Measurements from ENCODE around the gene DGAT2. TPM values are rescaled to one million over a fixed set of nuclear protein-coding genes. Genes with fewer than 3 reads are reported as not detected.

Gene DGAT2
- polyA plus RNA-seq, 1 donor (not counting 4 experiments of a cell fraction or from before 2014, with no cell fraction given) = 1.8 TPM

DNA sequence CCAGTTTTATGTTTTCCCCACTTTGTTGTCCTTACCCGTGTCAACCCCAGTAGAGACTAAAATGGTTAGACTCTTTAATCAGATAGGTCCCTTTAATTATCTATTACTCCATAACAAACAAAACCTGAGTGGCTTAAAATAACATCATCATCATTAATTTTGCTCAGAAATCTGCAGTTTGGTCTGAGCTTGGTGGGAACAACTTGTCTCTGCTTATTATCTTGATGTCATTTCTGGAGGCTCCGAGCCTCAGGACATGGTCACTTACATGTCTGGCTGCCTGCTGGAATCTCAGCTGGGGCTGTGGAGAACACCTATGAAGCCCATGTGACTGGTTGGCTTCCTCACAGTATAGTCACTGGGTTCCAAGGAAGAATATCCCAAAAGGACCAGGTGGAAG, 73.2 kb downstream of the DGAT2 start:
- no peaks in the 10 kb centered on the region for H3K27me3 ChIP-seq (ENCODE audit: control insufficient read depth, extremely low read depth, insufficient read depth, low read length)
- no peak overlapping the region for H3K4me2 ChIP-seq (ENCODE audit: control insufficient read depth, extremely low read depth, insufficient read depth, low read depth, low read length)
- no peak for TF ChIP-seq EZH2 (IDR thresholded peaks at IDR 0.05; ENCODE audit: low read length)
- TF ChIP-seq, protein P1, sequence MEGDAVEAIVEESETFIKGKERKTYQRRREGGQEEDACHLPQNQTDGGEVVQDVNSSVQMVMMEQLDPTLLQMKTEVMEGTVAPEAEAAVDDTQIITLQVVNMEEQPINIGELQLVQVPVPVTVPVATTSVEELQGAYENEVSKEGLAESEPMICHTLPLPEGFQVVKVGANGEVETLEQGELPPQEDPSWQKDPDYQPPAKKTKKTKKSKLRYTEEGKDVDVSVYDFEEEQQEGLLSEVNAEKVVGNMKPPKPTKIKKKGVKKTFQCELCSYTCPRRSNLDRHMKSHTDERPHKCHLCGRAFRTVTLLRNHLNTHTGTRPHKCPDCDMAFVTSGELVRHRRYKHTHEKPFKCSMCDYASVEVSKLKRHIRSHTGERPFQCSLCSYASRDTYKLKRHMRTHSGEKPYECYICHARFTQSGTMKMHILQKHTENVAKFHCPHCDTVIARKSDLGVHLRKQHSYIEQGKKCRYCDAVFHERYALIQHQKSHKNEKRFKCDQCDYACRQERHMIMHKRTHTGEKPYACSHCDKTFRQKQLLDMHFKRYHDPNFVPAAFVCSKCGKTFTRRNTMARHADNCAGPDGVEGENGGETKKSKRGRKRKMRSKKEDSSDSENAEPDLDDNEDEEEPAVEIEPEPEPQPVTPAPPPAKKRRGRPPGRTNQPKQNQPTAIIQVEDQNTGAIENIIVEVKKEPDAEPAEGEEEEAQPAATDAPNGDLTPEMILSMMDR (optimal IDR thresholded peaks at IDR 0.05 in 1 of 3, IDR thresholded peaks at IDR 0.05 in 1 of 3, conservative IDR thresholded peaks at IDR 0.05 in 1 of 3; ENCODE audit: extremely low read depth in 1 of 3, insufficient read depth in 2 of 3, low read length in 3 of 3) = no peak
- H3K79me2 ChIP-seq (ENCODE audit: control insufficient read depth, insufficient read depth, low read length) = peaks cover 5% of the 10 kb centered on the region
- no peak overlapping the region for H3K27ac ChIP-seq (ENCODE audit: control insufficient read depth, insufficient read depth, low read length)
- H3K9me3 ChIP-seq (ENCODE audit: control insufficient read depth, low read depth, low read length) = no peaks in the 10 kb centered on the region
- H2AFZ ChIP-seq (ENCODE audit: control insufficient read depth, low read length) = no peak overlapping the region
- H3K4me3 ChIP-seq (ENCODE audit: control insufficient read depth in 2 of 3, extremely low read depth in 1 of 3, insufficient read depth in 2 of 3, low read depth in 1 of 3, low read length in 3 of 3) = no peak overlapping the region
- peaks cover 3% of the 10 kb centered on the region for H3K4me1 ChIP-seq (ENCODE audit: control insufficient read depth, extremely low read depth, insufficient read depth, low read length)
- H3K36me3 ChIP-seq (ENCODE audit: control insufficient read depth in 2 of 2, extremely low read depth in 1 of 2, insufficient read depth in 2 of 2, low read length in 2 of 2) = peaks cover 0 to 3% of the 10 kb centered on the region in 2 experiments
- H3K9me1 ChIP-seq (ENCODE audit: control insufficient read depth, extremely low read depth, insufficient read depth, low read length) = no peaks in the 10 kb centered on the region
- DNase-seq (ENCODE audit: low read depth, low spot score) (no peak), FAIRE-seq (no peak)
- no peak overlapping the region for H3K9ac ChIP-seq (ENCODE audit: control insufficient read depth, extremely low read depth, insufficient read depth, low read length)
- dilution Hi-C loops (cut with MboI; ENCODE audit: extremely low pct_ligation_motif_present, low sequenced_read_pairs) = no loop called here
- peaks cover 3% of the 10 kb centered on the region for H4K20me1 ChIP-seq (ENCODE audit: control insufficient read depth, extremely low read depth, insufficient read depth, low read length)

DNA sequence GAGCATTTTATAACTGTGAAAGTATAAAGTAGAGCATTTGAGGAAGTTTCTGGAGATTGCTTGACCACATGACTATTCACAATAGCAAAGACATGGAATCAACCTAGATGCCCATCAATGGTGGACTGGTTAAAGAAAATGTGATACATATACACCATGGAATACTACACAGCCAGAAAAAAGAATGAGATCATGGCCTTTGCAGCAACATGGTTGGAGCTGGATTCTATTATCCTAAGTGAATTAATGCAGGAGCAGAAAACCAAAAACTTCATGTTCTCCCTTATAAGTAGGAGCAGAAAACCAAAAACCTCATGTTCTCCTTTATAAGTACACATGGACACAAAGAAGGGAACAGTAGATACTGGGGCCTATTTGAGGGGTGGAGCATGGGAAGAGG, 76.7 kb downstream of the DGAT2 start:
- Histone ChIP-seq H3K9me3 (ENCODE audit: control insufficient read depth, low read depth, low read length) (no peaks in the 10 kb centered on the region), H3K4me3 (ENCODE audit: control insufficient read depth in 2 of 3, extremely low read depth in 1 of 3, insufficient read depth in 2 of 3, low read depth in 1 of 3, low read length in 3 of 3) (no peak overlapping the region), H3K36me3 (ENCODE audit: control insufficient read depth in 2 of 2, extremely low read depth in 1 of 2, insufficient read depth in 2 of 2, low read length in 2 of 2) (peaks cover 0 to 3% of the 10 kb centered on the region in 2 experiments), H4K20me1 (ENCODE audit: control insufficient read depth, extremely low read depth, insufficient read depth, low read length) (peaks cover 3% of the 10 kb centered on the region), H3K4me2 (ENCODE audit: control insufficient read depth, extremely low read depth, insufficient read depth, low read depth, low read length) (no peak overlapping the region), H3K27ac (ENCODE audit: control insufficient read depth, insufficient read depth, low read length) (no peak overlapping the region), H2AFZ (ENCODE audit: control insufficient read depth, low read length) (no peak overlapping the region), H3K79me2 (ENCODE audit: control insufficient read depth, insufficient read depth, low read length) (peaks cover 7% of the 10 kb centered on the region), H3K4me1 (ENCODE audit: control insufficient read depth, extremely low read depth, insufficient read depth, low read length) (no peaks in the 10 kb centered on the region), H3K9me1 (ENCODE audit: control insufficient read depth, extremely low read depth, insufficient read depth, low read length) (no peaks in the 10 kb centered on the region), H3K9ac (ENCODE audit: control insufficient read depth, extremely low read depth, insufficient read depth, low read length) (no peak overlapping the region), H3K27me3 (ENCODE audit: control insufficient read depth, extremely low read depth, insufficient read depth, low read length) (no peaks in the 10 kb centered on the region)
- TF ChIP-seq EZH2 (IDR thresholded peaks at IDR 0.05; ENCODE audit: low read length) = no peak
- TF ChIP-seq, protein P1 (optimal IDR thresholded peaks at IDR 0.05 in 1 of 3, IDR thresholded peaks at IDR 0.05 in 1 of 3, conservative IDR thresholded peaks at IDR 0.05 in 1 of 3; ENCODE audit: extremely low read depth in 1 of 3, insufficient read depth in 2 of 3, low read length in 3 of 3) = no peak
- DNase-seq (ENCODE audit: low read depth, low spot score) (no peak), FAIRE-seq (no peak)
- dilution Hi-C loops (cut with MboI; ENCODE audit: extremely low pct_ligation_motif_present, low sequenced_read_pairs) = no loop called here
